Activated CD4-positive, CD25-positive, alpha-beta regulatory T cell treated with anti-CD3 and anti-CD28 coated beads, Interleukin-2, amount 50 U/mL, for 72 hours (primary cell): ENCODE data around the gene C11orf58.

ENCODE experiments used
- DNase-seq: peaks from one replicate; pipeline ENCODE4 v3.0.0; 2021

The C11orf58 gene

GRCh38 chr11:16805938-16806337, 67.5 kb downstream of the C11orf58 start:
- no peak for DNase-seq

GRCh38 chr11:16806791-16807190, 68.3 kb downstream of the C11orf58 start:
- no peak for DNase-seq

- no peak for DNase-seq
Measured at GRCh38 chr11:16807306-16807705, 68.9 kb downstream of the C11orf58 start.
